ENCODE data around the gene C1GALT1C1. TPM values are rescaled to one million over a fixed set of nuclear protein-coding genes. Genes with fewer than 3 reads are reported as not detected.

The C1GALT1C1 gene
- polyA plus RNA-seq, 1 donor = 11.3 TPM

Other genes starting within 250 kb of the C1GALT1C1 start
- gene LAMP2, start 160.8 kb downstream of the C1GALT1C1 start, polyA plus RNA-seq (ENCODE audit: insufficient read length) = 123 TPM
- 25.7 TPM for gene CUL4B, start 69.1 kb downstream of the C1GALT1C1 start, polyA plus RNA-seq (ENCODE audit: insufficient read length)
- gene MCTS1, start 26.0 kb downstream of the C1GALT1C1 start, polyA plus RNA-seq (ENCODE audit: insufficient read length) = 32.9 TPM
- gene CT47B1, start 245.8 kb upstream of the C1GALT1C1 start, polyA plus RNA-seq (ENCODE audit: insufficient read length) = not detected